K562 (cell line): Measurements from ENCODE around the gene NEU1. TPM values are rescaled to one million over a fixed set of nuclear protein-coding genes. Genes with fewer than 3 reads are reported as not detected.

Source experiments
- BHLHE40 ChIP-seq: IDR thresholded peaks from 2 replicates; pipeline ENCODE4 v1.6.1; 2011; ENCODE audit warnings: low read length, improper control_type of control experiment
- CBX3 ChIP-seq, 2 experiments: IDR thresholded peaks; 1 replicate in 1 of 2; 2 replicates in 1 of 2; pipeline ENCODE4 v1.6.1; 2012; ENCODE audit warnings: inconsistent platforms in 2 of 2, low read length in 2 of 2, borderline replicate concordance in 1 of 2, control low read depth in 1 of 2
- EWSR1 ChIP-seq: fragments of 450-650 bp; IDR thresholded peaks from 2 replicates; pipeline ENCODE4 v1.6.1; 2018; ENCODE audit warnings: borderline replicate concordance, mild to moderate bottlenecking, low read depth, moderate library complexity; ENCODE audit not compliant: partially characterized antibody
- HNRNPK ChIP-seq: fragments of 200-400 bp; formaldehyde crosslinking; IDR thresholded peaks from one replicate; pipeline ENCODE4 v1.6.1; 2018; ENCODE audit warnings: mild to moderate bottlenecking, low read depth, low read length; ENCODE audit not compliant: poor library complexity, severe bottlenecking
- MTF1 ChIP-seq: fragments of 250-450 bp; sonication (Bioruptor Pico); IDR thresholded peaks from 2 replicates; pipeline ENCODE4 v1.9.0; 2021; ENCODE audit warnings: moderate library complexity, mild to moderate bottlenecking, inconsistent platforms, borderline replicate concordance
- PHB2 ChIP-seq: fragments of 450-650 bp; IDR thresholded peaks from 2 replicates; pipeline ENCODE4 v1.6.1; 2017; ENCODE audit warnings: low read depth
- POLR2G ChIP-seq: fragments of 200-400 bp; formaldehyde crosslinking; IDR thresholded peaks from 2 replicates; pipeline ENCODE4 v1.6.1; 2017; ENCODE audit warnings: low read depth, mild to moderate bottlenecking, antibody characterized with exemption, low read length, moderate library complexity
- SMARCE1 ChIP-seq: fragments of 450-650 bp; IDR thresholded peaks from 2 replicates; pipeline ENCODE4 v1.7.1; 2016; ENCODE audit warnings: mild to moderate bottlenecking
- TAF9B ChIP-seq: fragments of 450-650 bp; IDR thresholded peaks from 2 replicates; pipeline ENCODE4 v1.6.1; 2018; ENCODE audit warnings: mild to moderate bottlenecking; ENCODE audit not compliant: partially characterized antibody
- TEAD2 ChIP-seq: fragments of 450-650 bp; IDR thresholded peaks from 2 replicates; pipeline ENCODE4 v1.6.1; 2016; ENCODE audit warnings: missing genetic modification characterization, control low read depth, missing compliant biosample characterization
- TOE1 ChIP-seq, 2 experiments: fragments of 450-650 bp in 1 of 2; sonication (generic) in 1 of 2; formaldehyde crosslinking in 1 of 2; IDR thresholded peaks; 2 replicates each; pipeline versions ENCODE4 v1.7.1 to v1.8.0; 2016 to 2022; ENCODE audit warnings: borderline replicate concordance in 2 of 2, mild to moderate bottlenecking in 2 of 2, antibody characterized with exemption in 1 of 2, inconsistent platforms in 1 of 2, low read depth in 1 of 2, missing genetic modification reagents in 1 of 2, moderate library complexity in 1 of 2
- ZNF224 ChIP-seq: sonication (generic); formaldehyde crosslinking; IDR thresholded peaks from 2 replicates; pipeline ENCODE4 v1.8.0; 2022; ENCODE audit warnings: mild to moderate bottlenecking, missing genetic modification reagents
- ZNF384 ChIP-seq: IDR thresholded peaks from 2 replicates; pipeline ENCODE4 v1.6.1; 2012; ENCODE audit warnings: low read depth, low read length, improper control_type of control experiment
- ZZZ3 ChIP-seq: fragments of 450-650 bp; IDR thresholded peaks from 2 replicates; pipeline ENCODE4 v1.6.1; 2016; ENCODE audit warnings: antibody characterized with exemption, mild to moderate bottlenecking, moderate library complexity
- polyA plus RNA-seq, 8 experiments: library from polyadenylated mRNA; depleted of rRNA in 4 of 8; stranded (reverse) in 5 of 8; unstranded in 3 of 8; fragments of >200 nt; fragmentation: Nextera tagmentation in 2 of 8; fragmentation: Illumina TruSeq in 1 of 8; extraction: Ambion mirVana in 2 of 8; extraction: Trizol in 1 of 8; gene quantifications; 2 replicates each; pipeline versions ENCODE4 v1.2.1 to v1.2.3, GENCODE V29; 2011 to 2014; ENCODE audit warnings: inconsistent platforms in 1 of 8, missing spikeins in 1 of 8
- total RNA-seq, 7 experiments: library from RNA; depleted of rRNA in 6 of 7; stranded (reverse); fragments of >200 nt in 6 of 7; fragmentation: Illumina TruSeq in 2 of 7; extraction: Trizol in 2 of 7; gene quantifications; 2 replicates each; pipeline versions ENCODE4 v1.2.1 to v1.2.3, GENCODE V29; 2011 to 2021; ENCODE audit warnings: low replicate concordance in 1 of 7
- TF ChIP-seq, protein P1 (sequence below): IDR thresholded peaks from 3 replicates; pipeline ENCODE4 v1.6.1; 2011; ENCODE audit warnings: borderline replicate concordance, mild to moderate bottlenecking, moderate library complexity; ENCODE audit not compliant: insufficient read length; ENCODE audit errors: extremely low read depth
- TF ChIP-seq, protein P2 (sequence below): fragments of 450-650 bp; formaldehyde crosslinking; conservative IDR thresholded peaks from 2 replicates; pipeline ENCODE4 v1.4.0; 2022; ENCODE audit warnings: mild to moderate bottlenecking, missing genetic modification characterization
- TF ChIP-seq, protein P3 (sequence below): fragments of 250-450 bp; sonication (Bioruptor Pico); IDR thresholded peaks from 2 replicates; pipeline ENCODE4 v1.8.0; 2022; ENCODE audit warnings: inconsistent platforms
- TF ChIP-seq, protein P4 (sequence below): fragments of 450-650 bp; conservative IDR thresholded peaks from 2 replicates; pipeline ENCODE4 v1.6.1; 2016; ENCODE audit warnings: missing genetic modification characterization, low read depth, mild to moderate bottlenecking, control low read depth, missing compliant biosample characterization
- TF ChIP-seq, protein P5 (sequence below): sonication (generic); formaldehyde crosslinking; IDR thresholded peaks from 2 replicates; pipeline ENCODE4 v1.8.0; 2022; ENCODE audit warnings: mild to moderate bottlenecking, missing genetic modification reagents

Gene NEU1
- total and polyA plus RNA-seq, 9 of the 15 experiments (the other 6 are each of a cell fraction or from before 2014, with no cell fraction given), result 14.8 to 67.8 (median 51.0) TPM

DNA sequence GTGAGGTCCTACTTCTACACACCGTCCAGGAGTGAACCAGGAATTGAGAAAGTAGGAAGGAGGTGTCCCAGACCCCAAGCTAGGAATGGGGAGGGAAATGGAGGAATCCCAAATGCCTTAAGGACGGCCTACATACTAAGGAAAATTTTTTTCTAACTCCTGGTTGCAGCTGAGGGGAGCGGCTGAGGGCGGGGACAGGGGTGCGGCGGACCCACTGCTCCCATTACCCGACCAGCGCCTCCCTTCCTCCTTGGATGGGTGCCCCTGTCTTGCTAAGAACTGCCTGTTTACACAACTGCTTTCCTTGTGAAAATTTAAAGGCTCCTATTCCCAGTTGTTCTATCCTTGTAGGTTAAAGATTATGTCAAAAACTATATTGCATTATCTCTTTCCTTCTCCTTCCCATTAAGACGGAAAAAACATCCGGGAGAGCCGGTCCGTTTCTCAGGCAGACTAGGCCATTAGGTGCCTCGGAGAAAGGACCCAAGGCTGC lies 35.8 kb downstream of the NEU1 start (continued):
- TF ChIP-seq, protein P1, sequence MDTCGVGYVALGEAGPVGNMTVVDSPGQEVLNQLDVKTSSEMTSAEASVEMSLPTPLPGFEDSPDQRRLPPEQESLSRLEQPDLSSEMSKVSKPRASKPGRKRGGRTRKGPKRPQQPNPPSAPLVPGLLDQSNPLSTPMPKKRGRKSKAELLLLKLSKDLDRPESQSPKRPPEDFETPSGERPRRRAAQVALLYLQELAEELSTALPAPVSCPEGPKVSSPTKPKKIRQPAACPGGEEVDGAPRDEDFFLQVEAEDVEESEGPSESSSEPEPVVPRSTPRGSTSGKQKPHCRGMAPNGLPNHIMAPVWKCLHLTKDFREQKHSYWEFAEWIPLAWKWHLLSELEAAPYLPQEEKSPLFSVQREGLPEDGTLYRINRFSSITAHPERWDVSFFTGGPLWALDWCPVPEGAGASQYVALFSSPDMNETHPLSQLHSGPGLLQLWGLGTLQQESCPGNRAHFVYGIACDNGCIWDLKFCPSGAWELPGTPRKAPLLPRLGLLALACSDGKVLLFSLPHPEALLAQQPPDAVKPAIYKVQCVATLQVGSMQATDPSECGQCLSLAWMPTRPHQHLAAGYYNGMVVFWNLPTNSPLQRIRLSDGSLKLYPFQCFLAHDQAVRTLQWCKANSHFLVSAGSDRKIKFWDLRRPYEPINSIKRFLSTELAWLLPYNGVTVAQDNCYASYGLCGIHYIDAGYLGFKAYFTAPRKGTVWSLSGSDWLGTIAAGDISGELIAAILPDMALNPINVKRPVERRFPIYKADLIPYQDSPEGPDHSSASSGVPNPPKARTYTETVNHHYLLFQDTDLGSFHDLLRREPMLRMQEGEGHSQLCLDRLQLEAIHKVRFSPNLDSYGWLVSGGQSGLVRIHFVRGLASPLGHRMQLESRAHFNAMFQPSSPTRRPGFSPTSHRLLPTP, result no peak
- TF ChIP-seq TEAD2 (tag) (no peak), TAF9B (no peak), POLR2G (no peak), HNRNPK (no peak), ZNF224 (CRISPR knock-in tag) (no peak), CBX3 (IDR thresholded peaks at IDR 0.05; ENCODE audit: borderline replicate concordance in 1 of 2, low read length in 2 of 2) (peak in 1 of 2 experiments; percentile 7; a peak in 1 of 3 replicates), ZNF384 (peak; percentile 69), PHB2 (no peak), ZZZ3 (no peak), SMARCE1 (no peak), BHLHE40 (no peak), TOE1 (IDR thresholded peaks at IDR 0.05; ENCODE audit: borderline replicate concordance) (no peak), TOE1 (CRISPR knock-in tag; IDR thresholded peaks at IDR 0.05; ENCODE audit: borderline replicate concordance, low read depth) (no peak), MTF1 (no peak), EWSR1 (no peak)
- TF ChIP-seq, protein P2, sequence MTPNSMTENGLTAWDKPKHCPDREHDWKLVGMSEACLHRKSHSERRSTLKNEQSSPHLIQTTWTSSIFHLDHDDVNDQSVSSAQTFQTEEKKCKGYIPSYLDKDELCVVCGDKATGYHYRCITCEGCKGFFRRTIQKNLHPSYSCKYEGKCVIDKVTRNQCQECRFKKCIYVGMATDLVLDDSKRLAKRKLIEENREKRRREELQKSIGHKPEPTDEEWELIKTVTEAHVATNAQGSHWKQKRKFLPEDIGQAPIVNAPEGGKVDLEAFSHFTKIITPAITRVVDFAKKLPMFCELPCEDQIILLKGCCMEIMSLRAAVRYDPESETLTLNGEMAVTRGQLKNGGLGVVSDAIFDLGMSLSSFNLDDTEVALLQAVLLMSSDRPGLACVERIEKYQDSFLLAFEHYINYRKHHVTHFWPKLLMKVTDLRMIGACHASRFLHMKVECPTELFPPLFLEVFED (CRISPR knock-in tag), result no peak; the same call in 1 of the 2 replicates
- TF ChIP-seq, protein P3, sequence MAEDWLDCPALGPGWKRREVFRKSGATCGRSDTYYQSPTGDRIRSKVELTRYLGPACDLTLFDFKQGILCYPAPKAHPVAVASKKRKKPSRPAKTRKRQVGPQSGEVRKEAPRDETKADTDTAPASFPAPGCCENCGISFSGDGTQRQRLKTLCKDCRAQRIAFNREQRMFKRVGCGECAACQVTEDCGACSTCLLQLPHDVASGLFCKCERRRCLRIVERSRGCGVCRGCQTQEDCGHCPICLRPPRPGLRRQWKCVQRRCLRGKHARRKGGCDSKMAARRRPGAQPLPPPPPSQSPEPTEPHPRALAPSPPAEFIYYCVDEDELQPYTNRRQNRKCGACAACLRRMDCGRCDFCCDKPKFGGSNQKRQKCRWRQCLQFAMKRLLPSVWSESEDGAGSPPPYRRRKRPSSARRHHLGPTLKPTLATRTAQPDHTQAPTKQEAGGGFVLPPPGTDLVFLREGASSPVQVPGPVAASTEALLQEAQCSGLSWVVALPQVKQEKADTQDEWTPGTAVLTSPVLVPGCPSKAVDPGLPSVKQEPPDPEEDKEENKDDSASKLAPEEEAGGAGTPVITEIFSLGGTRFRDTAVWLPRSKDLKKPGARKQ (CRISPR knock-in tag), result no peak
- TF ChIP-seq, protein P4, sequence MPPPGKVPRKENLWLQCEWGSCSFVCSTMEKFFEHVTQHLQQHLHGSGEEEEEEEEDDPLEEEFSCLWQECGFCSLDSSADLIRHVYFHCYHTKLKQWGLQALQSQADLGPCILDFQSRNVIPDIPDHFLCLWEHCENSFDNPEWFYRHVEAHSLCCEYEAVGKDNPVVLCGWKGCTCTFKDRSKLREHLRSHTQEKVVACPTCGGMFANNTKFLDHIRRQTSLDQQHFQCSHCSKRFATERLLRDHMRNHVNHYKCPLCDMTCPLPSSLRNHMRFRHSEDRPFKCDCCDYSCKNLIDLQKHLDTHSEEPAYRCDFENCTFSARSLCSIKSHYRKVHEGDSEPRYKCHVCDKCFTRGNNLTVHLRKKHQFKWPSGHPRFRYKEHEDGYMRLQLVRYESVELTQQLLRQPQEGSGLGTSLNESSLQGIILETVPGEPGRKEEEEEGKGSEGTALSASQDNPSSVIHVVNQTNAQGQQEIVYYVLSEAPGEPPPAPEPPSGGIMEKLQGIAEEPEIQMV (tag), result peak; percentile 62; the same call in 1 of the 2 replicates
- TF ChIP-seq, protein P5, sequence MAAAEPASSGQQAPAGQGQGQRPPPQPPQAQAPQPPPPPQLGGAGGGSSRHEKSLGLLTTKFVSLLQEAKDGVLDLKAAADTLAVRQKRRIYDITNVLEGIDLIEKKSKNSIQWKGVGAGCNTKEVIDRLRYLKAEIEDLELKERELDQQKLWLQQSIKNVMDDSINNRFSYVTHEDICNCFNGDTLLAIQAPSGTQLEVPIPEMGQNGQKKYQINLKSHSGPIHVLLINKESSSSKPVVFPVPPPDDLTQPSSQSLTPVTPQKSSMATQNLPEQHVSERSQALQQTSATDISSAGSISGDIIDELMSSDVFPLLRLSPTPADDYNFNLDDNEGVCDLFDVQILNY (CRISPR knock-in tag), result no peak
